GM23338 (cell line): Measurements from ENCODE around the gene CLSTN2. TPM values are rescaled to one million over a fixed set of nuclear protein-coding genes. Genes with fewer than 3 reads are reported as not detected.

Source experiments
- ATAC-seq: fragments of 200-7000 bp; cut with Tn5 transposase; 3 replicates; pipeline ENCODE4 v1.9.1; 2020
- DNase-seq: peaks from one replicate; pipeline ENCODE4 v3.0.0-alpha.2; 2015; ENCODE audit warnings: low spot score
- H2AFZ ChIP-seq: fragments of 200-600 bp; sonication (generic); 2 replicates; pipeline ENCODE4 v1.8.0; 2016; ENCODE audit warnings: antibody characterized with exemption, mild to moderate bottlenecking, moderate library complexity
- H3F3A ChIP-seq: fragments of 200-600 bp; sonication (generic); replicated peaks from 2 replicates; pipeline ENCODE4 v1.8.0; 2017; ENCODE audit warnings: antibody characterized with exemption, mixed run types, low read depth
- H3K27ac ChIP-seq: fragments of 200-600 bp; sonication (generic); 2 replicates; pipeline ENCODE4 v1.6.1; 2016; ENCODE audit warnings: low read depth
- H3K27me3 ChIP-seq: fragments of 200-600 bp; sonication (generic); 2 replicates; pipeline ENCODE4 v1.8.0; 2016; ENCODE audit warnings: mild to moderate bottlenecking, mixed run types, moderate library complexity; ENCODE audit not compliant: insufficient read depth
- H3K36me3 ChIP-seq: fragments of 200-600 bp; sonication (generic); 2 replicates; pipeline ENCODE4 v1.8.0; 2016; ENCODE audit warnings: mild to moderate bottlenecking; ENCODE audit not compliant: insufficient read depth
- H3K4me1 ChIP-seq: fragments of 200-600 bp; sonication (generic); 2 replicates; pipeline ENCODE4 v1.8.0; 2016; ENCODE audit warnings: mild to moderate bottlenecking, moderate library complexity; ENCODE audit not compliant: insufficient read depth
- H3K4me2 ChIP-seq: fragments of 200-600 bp; sonication (generic); 2 replicates; pipeline ENCODE4 v1.7.1; 2017; ENCODE audit warnings: mixed run types
- H3K4me3 ChIP-seq: fragments of 200-600 bp; sonication (generic); 2 replicates; pipeline ENCODE4 v1.6.1; 2016; ENCODE audit warnings: mixed run types
- H3K79me2 ChIP-seq: fragments of 200-600 bp; sonication (generic); replicated peaks from 2 replicates; pipeline ENCODE4 v1.8.0; 2017; ENCODE audit warnings: mild to moderate bottlenecking; ENCODE audit not compliant: insufficient read depth
- H3K9me2 ChIP-seq: fragments of 200-600 bp; sonication (generic); 2 replicates; pipeline ENCODE4 v1.8.0; 2017; ENCODE audit not compliant: insufficient read depth
- H4K20me1 ChIP-seq: fragments of 200-600 bp; sonication (generic); replicated peaks from 2 replicates; pipeline ENCODE4 v1.8.0; 2017; ENCODE audit warnings: mild to moderate bottlenecking; ENCODE audit not compliant: insufficient read depth
- H3K27ac Mint-ChIP-seq: 2 replicates; pipeline ENCODE4 v1.8.0; 2020; ENCODE audit warnings: inconsistent platforms, mild to moderate bottlenecking, moderate library complexity, mixed read lengths
- H3K27me3 Mint-ChIP-seq: 3 replicates; pipeline ENCODE4 v1.8.0; 2022; ENCODE audit warnings: low read depth, mild to moderate bottlenecking, moderate library complexity, mixed read lengths, inconsistent platforms; ENCODE audit not compliant: insufficient read depth, poor library complexity
- H3K36me3 Mint-ChIP-seq: 3 replicates; pipeline ENCODE4 v1.8.0; 2021; ENCODE audit warnings: low read depth, mild to moderate bottlenecking, inconsistent platforms, moderate library complexity, mixed read lengths
- H3K4me1 Mint-ChIP-seq: 3 replicates; pipeline ENCODE4 v1.8.0; 2020; ENCODE audit warnings: mild to moderate bottlenecking, inconsistent platforms, mixed read lengths
- H3K4me3 Mint-ChIP-seq: 3 replicates; pipeline ENCODE4 v1.8.0; 2021; ENCODE audit warnings: moderate library complexity, mild to moderate bottlenecking, inconsistent platforms, mixed read lengths
- H3K9me3 Mint-ChIP-seq: 3 replicates; pipeline ENCODE4 v1.8.0; 2020; ENCODE audit warnings: moderate library complexity, mild to moderate bottlenecking, inconsistent platforms, mixed read lengths
- CREB1 ChIP-seq: fragments of 250-450 bp; sonication (Bioruptor Pico); IDR thresholded peaks from 2 replicates; pipeline ENCODE4 v1.5.0; 2020; ENCODE audit warnings: low read depth, mild to moderate bottlenecking, moderate library complexity
- CTCF ChIP-seq, 2 experiments: fragments of 200-600 bp in 1 of 2; sonication (generic) in 1 of 2; conservative IDR thresholded peaks; 2 replicates each; pipeline versions ENCODE4 v1.5.1 to v1.6.1; 2016 to 2017; ENCODE audit warnings: antibody characterized with exemption in 2 of 2, low read depth in 2 of 2, mild to moderate bottlenecking in 2 of 2, moderate library complexity in 1 of 2
- ETS1 ChIP-seq: IDR thresholded peaks from 2 replicates; pipeline ENCODE4 v1.6.1; 2016; ENCODE audit warnings: antibody characterized with exemption
- EZH2 ChIP-seq: fragments of 200-600 bp; sonication (generic); IDR thresholded peaks from one replicate; pipeline ENCODE4 v1.8.0; 2017; ENCODE audit warnings: antibody characterized with exemption, mild to moderate bottlenecking, low read depth; ENCODE audit not compliant: unreplicated experiment
- EZH2phosphoT487 ChIP-seq: fragments of 200-600 bp; sonication (generic); IDR thresholded peaks from one replicate; pipeline ENCODE4 v1.8.1; 2018; ENCODE audit warnings: antibody characterized with exemption; ENCODE audit not compliant: unreplicated experiment
- JUNB ChIP-seq: IDR thresholded peaks from one replicate; pipeline ENCODE4 v1.6.1; 2016; ENCODE audit warnings: antibody characterized with exemption; ENCODE audit not compliant: unreplicated experiment
- NANOG ChIP-seq: IDR thresholded peaks from 2 replicates; pipeline ENCODE4 v1.6.1; 2016; ENCODE audit warnings: antibody characterized with exemption, borderline replicate concordance
- POLR2AphosphoS5 ChIP-seq: IDR thresholded peaks from 2 replicates; pipeline ENCODE4 v1.6.1; 2016; ENCODE audit warnings: antibody characterized with exemption, low read depth
- REST ChIP-seq: IDR thresholded peaks from one replicate; pipeline ENCODE4 v1.6.1; 2018; ENCODE audit warnings: antibody characterized with exemption; ENCODE audit not compliant: unreplicated experiment
- ZNF114 ChIP-seq: fragments of 250-450 bp; sonication (Bioruptor Pico); IDR thresholded peaks from 2 replicates; pipeline ENCODE4 v1.5.0; 2020; ENCODE audit warnings: mild to moderate bottlenecking, moderate library complexity
- ZNF331 ChIP-seq: fragments of 250-450 bp; sonication (Bioruptor Pico); IDR thresholded peaks from 2 replicates; pipeline ENCODE4 v1.5.0; 2020; ENCODE audit warnings: low read depth, mild to moderate bottlenecking, moderate library complexity
- ZNF462 ChIP-seq: fragments of 250-450 bp; sonication (Bioruptor Pico); IDR thresholded peaks from 2 replicates; pipeline ENCODE4 v1.5.0; 2020; ENCODE audit warnings: mild to moderate bottlenecking, moderate library complexity
- polyA plus RNA-seq: library from polyadenylated mRNA; unstranded; fragments of >200 nt; fragmentation: Nextera tagmentation; extraction: Ambion mirVana; gene quantifications from 2 replicates; pipeline ENCODE4 v1.2.1, GENCODE V29; 2016
- total RNA-seq: library from RNA; depleted of rRNA; stranded (reverse); fragments of >200 nt; shearing (Covaris generic); gene quantifications from 2 replicates; pipeline ENCODE4 v1.2.3, GENCODE V29; 2014

Gene CLSTN2
- total and polyA plus RNA-seq, 2 experiments from 2014 or later = 0.11 to 0.83 TPM

GRCh38 chr3:140188285-140188684 lies 253.3 kb downstream of the CLSTN2 start:
- no peak for DNase-seq
- H3K27ac ChIP-seq = no peak overlapping the region
- ATAC-seq = no peak
- H3K36me3 ChIP-seq = no peaks in the 10 kb centered on the region
- no peaks in the 10 kb centered on the region for H3K4me1 ChIP-seq
- H3K4me2 ChIP-seq = no peak overlapping the region
- Mint-ChIP-seq H3K4me1 (no peaks in the 10 kb centered on the region), H3K27ac (no peak overlapping the region), H3K27me3 (no peaks in the 10 kb centered on the region), H3K9me3 (peaks cover under 1% of the 10 kb centered on the region; the same call in 1 of the 3 replicates), H3K36me3 (peaks cover under 1% of the 10 kb centered on the region; the same call in 1 of the 3 replicates), H3K4me3 (no peak overlapping the region)
- H4K20me1 ChIP-seq = no peaks in the 10 kb centered on the region
- H3K9me2 ChIP-seq = 0 out of 2 replicates have a peak, but pooled peaks cover 9% of the 10 kb centered on the region
- TF ChIP-seq ETS1 (no peak), REST (no peak), CREB1 (CRISPR knock-in tag) (no peak), NANOG (no peak), CTCF (conservative IDR thresholded peaks at IDR 0.05; ENCODE audit: low read depth in 2 of 2) (no peak), EZH2phosphoT487 (no peak), ZNF331 (CRISPR knock-in tag) (no peak), EZH2 (no peak), ZNF462 (no peak), POLR2AphosphoS5 (no peak), ZNF114 (CRISPR knock-in tag) (no peak), JUNB (no peak)
- H3F3A ChIP-seq = no peaks in the 10 kb centered on the region
- no peak overlapping the region for H2AFZ ChIP-seq
- no peaks in the 10 kb centered on the region for H3K79me2 ChIP-seq
- no peak overlapping the region for H3K4me3 ChIP-seq
- no peaks in the 10 kb centered on the region for H3K27me3 ChIP-seq
